Measurements from ENCODE around the gene CDH22. TPM values are rescaled to one million over a fixed set of nuclear protein-coding genes. Genes with fewer than 3 reads are reported as not detected.

Gene CDH22
- total and polyA plus RNA-seq, 7 donors, result 0.11 to 1.4 (median 0.53) TPM

DNA sequence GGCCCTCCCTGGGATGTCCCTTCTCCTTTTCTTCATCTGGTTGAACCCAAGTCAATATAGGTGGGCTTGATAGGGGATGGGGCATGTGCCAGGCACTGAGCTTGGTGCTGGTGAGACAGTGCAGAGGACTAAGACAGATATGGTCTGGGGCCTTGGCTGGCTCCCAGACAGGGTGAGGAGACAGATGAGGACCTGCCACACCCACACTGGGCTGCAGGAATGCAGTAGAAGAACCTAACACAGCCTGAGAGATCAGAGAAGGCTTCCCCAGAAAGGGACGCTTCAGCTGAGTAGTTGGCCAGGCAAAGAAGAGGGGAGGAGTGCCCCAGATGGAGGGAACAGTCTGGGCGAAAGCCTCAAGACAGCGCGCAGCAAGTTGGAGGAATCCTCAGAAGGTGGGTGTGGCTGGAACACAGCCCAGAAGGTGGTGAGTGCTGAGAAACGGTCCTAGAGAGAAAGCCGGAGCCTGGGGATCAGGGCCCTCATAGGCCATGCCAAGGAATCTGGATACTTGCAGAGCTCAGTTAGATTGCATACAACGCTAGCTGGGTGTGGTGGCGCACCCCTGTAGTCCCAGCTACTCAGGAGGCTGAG is 163.8 kb downstream of the CDH22 start:
- no peaks in the 10 kb centered on the region for H3K9me3 ChIP-seq
- 67 to 73% (median 71%) methylated on average over 8 of the region's 8 CpGs for WGBS, 3 donors
- TF ChIP-seq, protein P1, sequence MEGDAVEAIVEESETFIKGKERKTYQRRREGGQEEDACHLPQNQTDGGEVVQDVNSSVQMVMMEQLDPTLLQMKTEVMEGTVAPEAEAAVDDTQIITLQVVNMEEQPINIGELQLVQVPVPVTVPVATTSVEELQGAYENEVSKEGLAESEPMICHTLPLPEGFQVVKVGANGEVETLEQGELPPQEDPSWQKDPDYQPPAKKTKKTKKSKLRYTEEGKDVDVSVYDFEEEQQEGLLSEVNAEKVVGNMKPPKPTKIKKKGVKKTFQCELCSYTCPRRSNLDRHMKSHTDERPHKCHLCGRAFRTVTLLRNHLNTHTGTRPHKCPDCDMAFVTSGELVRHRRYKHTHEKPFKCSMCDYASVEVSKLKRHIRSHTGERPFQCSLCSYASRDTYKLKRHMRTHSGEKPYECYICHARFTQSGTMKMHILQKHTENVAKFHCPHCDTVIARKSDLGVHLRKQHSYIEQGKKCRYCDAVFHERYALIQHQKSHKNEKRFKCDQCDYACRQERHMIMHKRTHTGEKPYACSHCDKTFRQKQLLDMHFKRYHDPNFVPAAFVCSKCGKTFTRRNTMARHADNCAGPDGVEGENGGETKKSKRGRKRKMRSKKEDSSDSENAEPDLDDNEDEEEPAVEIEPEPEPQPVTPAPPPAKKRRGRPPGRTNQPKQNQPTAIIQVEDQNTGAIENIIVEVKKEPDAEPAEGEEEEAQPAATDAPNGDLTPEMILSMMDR (IDR thresholded peaks at IDR 0.05), result no peak

DNA sequence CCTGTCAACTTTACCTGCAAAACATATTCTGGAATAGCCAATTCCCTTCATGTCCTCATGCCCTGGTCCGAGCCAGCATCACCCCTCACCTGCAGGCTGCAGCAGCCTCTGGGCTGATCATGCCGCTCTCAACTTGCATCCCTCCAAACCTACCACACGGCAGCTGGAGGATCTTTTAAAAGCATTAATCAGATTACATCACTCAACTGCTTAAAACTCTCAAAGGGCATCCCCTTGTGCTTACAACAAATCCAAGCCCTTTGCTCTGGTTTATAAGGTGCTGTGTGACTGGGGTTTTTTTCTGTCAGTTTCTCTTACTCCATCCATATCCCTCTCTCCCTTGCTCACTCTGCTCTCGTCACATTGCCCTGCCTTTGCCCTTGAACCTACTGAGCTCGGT is 166.2 kb downstream of the CDH22 start:
- intact Hi-C loops (cut with DNase I), result no loop called here
- no peak overlapping the region for H3K27ac ChIP-seq
- no peak overlapping the region for H3K4me3 ChIP-seq
- no peaks in the 10 kb centered on the region for H3K4me1 ChIP-seq
- TF ChIP-seq, protein P1 (IDR thresholded peaks at IDR 0.05), result no peak
- DNase-seq, result no peak
- no peaks in the 10 kb centered on the region for H3K9me3 ChIP-seq
- no peak for ATAC-seq
- WGBS, 3 donors, result 35 to 41% (median 36%) methylated on average over 5 of the region's 5 CpGs
- peaks cover 0 to 49% (median 3%) of the 10 kb centered on the region in 3 donors for H3K27me3 ChIP-seq (ENCODE audit: insufficient read depth in 3 of 3, low read length in 2 of 3)
- H3K36me3 ChIP-seq (ENCODE audit: insufficient read depth in 1 of 2, low read depth in 1 of 2), result no peaks in the 10 kb centered on the region

More for the DNA sequence above, 163.8 kb downstream of the CDH22 start:
- Histone ChIP-seq H3K27me3 (ENCODE audit: insufficient read depth in 3 of 3, low read length in 2 of 3) (peaks cover 0 to 33% (median 1%) of the 10 kb centered on the region in 3 donors), H3K4me3 (no peak overlapping the region), H3K36me3 (ENCODE audit: insufficient read depth in 1 of 2, low read depth in 1 of 2) (no peaks in the 10 kb centered on the region), H3K4me1 (no peaks in the 10 kb centered on the region), H3K27ac (no peak overlapping the region)
- ATAC-seq (no peak), DNase-seq (no peak)
- intact Hi-C loops (cut with DNase I), result no loop called here

DNA sequence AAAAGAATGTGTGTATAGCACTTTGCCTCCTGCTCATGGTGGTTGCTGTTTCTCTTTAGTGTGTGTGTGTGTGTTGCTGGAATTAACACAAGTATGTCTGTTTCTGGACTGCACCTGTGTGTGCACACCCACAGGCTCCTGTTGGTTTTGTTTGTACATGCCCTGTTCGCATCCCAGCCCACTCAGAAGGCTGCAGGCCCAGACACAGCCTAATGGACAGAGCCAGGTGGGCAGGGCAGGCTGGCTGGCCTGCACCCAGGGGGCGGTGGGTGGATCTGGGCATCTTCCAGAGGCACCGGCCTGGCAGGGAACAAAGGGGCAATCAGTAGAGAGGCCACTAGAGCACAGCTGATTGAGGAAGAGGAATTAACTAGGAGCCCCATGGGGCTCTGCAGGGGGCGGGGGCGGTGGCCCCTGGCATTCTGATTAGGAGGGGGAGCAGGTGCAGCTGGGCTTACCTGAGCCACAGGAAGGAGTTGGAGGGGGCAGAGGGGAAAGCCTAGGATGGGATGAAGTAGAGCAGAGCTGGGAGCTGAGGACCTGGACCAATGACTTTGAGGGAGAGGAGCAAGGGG is 168.3 kb downstream of the CDH22 start:
- intact Hi-C loops (cut with DNase I), result no loop called here

DNA sequence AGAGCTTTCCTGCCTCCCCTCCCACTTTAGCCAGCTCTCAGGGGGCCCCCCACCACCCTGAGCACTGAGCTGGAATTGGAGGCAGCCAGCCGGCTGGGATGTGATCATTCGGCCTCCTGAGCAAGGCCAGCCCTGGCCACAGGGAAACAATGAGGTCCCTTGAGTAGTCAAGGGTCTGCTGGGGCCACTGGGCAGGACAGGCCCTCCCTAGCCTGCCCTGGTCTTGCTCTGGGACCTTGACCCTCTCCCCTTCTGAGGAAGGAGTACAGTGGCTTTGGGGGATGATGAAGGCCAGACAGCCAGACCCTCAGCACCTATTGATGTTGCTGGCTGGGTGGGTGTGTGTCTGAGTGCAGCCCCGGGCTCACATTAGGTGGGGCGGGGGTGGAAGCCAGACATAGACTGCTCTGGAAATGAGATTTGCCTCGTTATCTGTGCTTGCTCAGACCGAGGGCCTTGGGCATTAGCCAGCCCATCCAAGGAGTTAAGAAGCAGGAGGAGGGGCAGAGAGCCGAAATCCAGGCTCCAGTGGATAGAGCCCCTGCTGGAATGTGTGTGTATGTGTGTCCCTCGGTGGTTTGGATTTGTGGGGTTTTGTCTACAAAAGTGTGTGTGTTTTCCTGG is 168.9 kb downstream of the CDH22 start:
- H3K4me3 ChIP-seq, result no peak overlapping the region
- 39 to 41% (median 40%) methylated on average over 8 of the region's 8 CpGs for WGBS, 3 donors
- TF ChIP-seq, protein P1 (IDR thresholded peaks at IDR 0.05), result no peak
- no peaks in the 10 kb centered on the region for H3K36me3 ChIP-seq (ENCODE audit: insufficient read depth in 1 of 2, low read depth in 1 of 2)
- H3K27me3 ChIP-seq (ENCODE audit: insufficient read depth in 3 of 3, low read length in 2 of 3), result peaks cover 0 to 51% (median 3%) of the 10 kb centered on the region in 3 donors
- no peak overlapping the region for H3K27ac ChIP-seq
- DNase-seq (no peak), ATAC-seq (no peak)
- intact Hi-C loops (cut with DNase I), result no loop called here
- no peaks in the 10 kb centered on the region for H3K4me1 ChIP-seq
- no peaks in the 10 kb centered on the region for H3K9me3 ChIP-seq

More for the DNA sequence above, 168.3 kb downstream of the CDH22 start:
- ATAC-seq (no peak), DNase-seq (no peak)
- TF ChIP-seq, protein P1 (IDR thresholded peaks at IDR 0.05), result no peak
- Histone ChIP-seq H3K27ac (no peak overlapping the region), H3K4me3 (no peak overlapping the region), H3K27me3 (ENCODE audit: insufficient read depth in 3 of 3, low read length in 2 of 3) (peaks cover 0 to 51% (median 3%) of the 10 kb centered on the region in 3 donors), H3K9me3 (no peaks in the 10 kb centered on the region), H3K4me1 (no peaks in the 10 kb centered on the region), H3K36me3 (ENCODE audit: insufficient read depth in 1 of 2, low read depth in 1 of 2) (no peaks in the 10 kb centered on the region)
- 36 to 44% (median 42%) methylated on average over 5 of the region's 5 CpGs for WGBS, 3 donors

Data from psoas muscle (tissue), 8 donors.